Activated B cell treated with CpG ODN at 0.5 μM for 24 hours (primary cell): ENCODE results near the gene HID1. TPM values are rescaled to one million over a fixed set of nuclear protein-coding genes. Genes with fewer than 3 reads are reported as not detected.

Source experiments
- ATAC-seq: fragments of 200-7000 bp; cut with Tn5 transposase; one replicate; pipeline ENCODE4 v1.10.0; 2021; ENCODE audit warnings: low read depth, mild to moderate bottlenecking, moderate library complexity
- CTCF ChIA-PET: fragments of 350-600 bp; sonication (Branson Sonifier 250); formaldehyde crosslinking; loops from one replicate; lab custom pipeline; 2021; ENCODE audit warnings: antibody characterized with exemption; lab: Charles Lee
- POLR2A ChIA-PET: fragments of 350-600 bp; sonication (Branson Sonifier 250); formaldehyde crosslinking; loops from one replicate; lab custom pipeline; 2021; ENCODE audit warnings: antibody characterized with exemption; lab: Charles Lee
- DNase-seq: peaks from one replicate; pipeline ENCODE4 v3.0.0; 2022
- H3K27ac Mint-ChIP-seq: one replicate; pipeline ENCODE4 v1.8.0; 2020; ENCODE audit warnings: mixed read lengths
- H3K27me3 Mint-ChIP-seq: one replicate; pipeline ENCODE4 v1.8.0; 2021; ENCODE audit warnings: mixed read lengths
- H3K36me3 Mint-ChIP-seq: one replicate; pipeline ENCODE4 v1.8.0; 2021; ENCODE audit warnings: low read depth, mixed read lengths
- H3K4me1 Mint-ChIP-seq: one replicate; pipeline ENCODE4 v1.8.0; 2021; ENCODE audit warnings: mixed read lengths
- H3K4me3 Mint-ChIP-seq: one replicate; pipeline ENCODE4 v1.8.0; 2020; ENCODE audit warnings: mild to moderate bottlenecking, mixed read lengths
- H3K9me3 Mint-ChIP-seq: one replicate; pipeline ENCODE4 v1.8.0; 2020; ENCODE audit warnings: mixed read lengths
- CTCF ChIP-seq: fragments of 200-600 bp; IDR thresholded peaks from one replicate; pipeline ENCODE4 v1.8.0; 2022; ENCODE audit warnings: antibody characterized with exemption, mild to moderate bottlenecking
- intact Hi-C: fragments of 100-400 bp; cut with micrococcal nuclease; formaldehyde crosslinking; loops from one replicate; pipeline ENCODE4 v1.15.1; 2024
- total RNA-seq: library from RNA; stranded (reverse); gene quantifications from 2 replicates; pipeline ENCODE4 v1.2.3, GENCODE V29; 2022

HID1 gene
- total RNA-seq, 1 donor from 2014 or later: 2.1 TPM

DNA sequence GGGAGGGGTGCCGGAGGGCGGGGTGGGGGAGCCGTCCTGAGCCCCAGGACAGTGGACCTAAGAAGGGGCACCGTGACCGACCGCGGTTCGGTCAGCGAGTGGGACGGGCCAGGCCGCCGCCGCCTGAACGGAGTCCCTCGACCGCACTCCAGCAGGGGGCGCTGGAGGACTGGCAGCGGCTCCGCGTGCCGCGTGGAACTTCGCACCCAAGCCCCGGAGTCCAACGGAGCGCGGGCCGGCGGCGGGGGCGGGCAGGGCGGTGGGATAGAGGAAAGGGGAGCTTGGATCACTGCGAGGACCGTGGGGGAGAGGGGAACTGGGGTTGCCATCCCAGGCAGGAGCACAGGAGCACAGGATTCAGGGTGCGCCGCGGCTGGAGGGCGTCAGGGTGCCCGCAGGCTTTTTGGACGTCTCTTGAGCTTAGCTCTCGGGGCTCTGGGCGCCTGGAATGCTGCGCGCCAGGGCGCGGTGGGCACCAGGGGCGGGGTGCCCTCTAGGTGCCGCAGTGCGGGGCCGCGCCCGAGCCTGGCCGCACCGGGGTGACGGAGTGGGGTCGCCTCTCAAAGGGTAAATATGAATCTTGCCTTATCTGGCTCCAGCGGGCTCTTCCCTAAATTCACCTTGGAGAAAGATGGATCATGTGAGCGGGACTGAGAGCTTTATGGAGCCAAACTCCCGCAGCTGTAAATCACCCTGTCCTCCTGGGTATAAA, 48.9 kb downstream of the HID1 start:
- CTCF ChIA-PET: interaction anchor here (1.1 to 1.7 kb wide), 2 partner anchors 34 to 37 kb away, joined by 4 to 5 read pairs; no protein-coding TSS in a partner anchor
- TF ChIP-seq CTCF: no peak
- no peaks in the 10 kb centered on the region for H3K9me3 Mint-ChIP-seq
- peak overlapping the region; percentile 63 for H3K4me3 Mint-ChIP-seq
- peaks cover 21% of the 10 kb centered on the region for H3K4me1 Mint-ChIP-seq
- peaks cover 57% of the 10 kb centered on the region for H3K27me3 Mint-ChIP-seq
- peak; percentile 67 for ATAC-seq
- no peaks in the 10 kb centered on the region for H3K36me3 Mint-ChIP-seq
- POLR2A ChIA-PET: interaction anchor here (1.2 kb wide), 1 partner anchor 23 kb away, joined by 3 read pairs; no protein-coding TSS in a partner anchor
- H3K27ac Mint-ChIP-seq: no peak overlapping the region
- DNase-seq: peak; percentile 68
- intact Hi-C loops: loop anchor here (1.0 to 5.0 kb wide), 2 partner anchors 35 to 284 kb away; partner anchors contain the start of gene NUP85

DNA sequence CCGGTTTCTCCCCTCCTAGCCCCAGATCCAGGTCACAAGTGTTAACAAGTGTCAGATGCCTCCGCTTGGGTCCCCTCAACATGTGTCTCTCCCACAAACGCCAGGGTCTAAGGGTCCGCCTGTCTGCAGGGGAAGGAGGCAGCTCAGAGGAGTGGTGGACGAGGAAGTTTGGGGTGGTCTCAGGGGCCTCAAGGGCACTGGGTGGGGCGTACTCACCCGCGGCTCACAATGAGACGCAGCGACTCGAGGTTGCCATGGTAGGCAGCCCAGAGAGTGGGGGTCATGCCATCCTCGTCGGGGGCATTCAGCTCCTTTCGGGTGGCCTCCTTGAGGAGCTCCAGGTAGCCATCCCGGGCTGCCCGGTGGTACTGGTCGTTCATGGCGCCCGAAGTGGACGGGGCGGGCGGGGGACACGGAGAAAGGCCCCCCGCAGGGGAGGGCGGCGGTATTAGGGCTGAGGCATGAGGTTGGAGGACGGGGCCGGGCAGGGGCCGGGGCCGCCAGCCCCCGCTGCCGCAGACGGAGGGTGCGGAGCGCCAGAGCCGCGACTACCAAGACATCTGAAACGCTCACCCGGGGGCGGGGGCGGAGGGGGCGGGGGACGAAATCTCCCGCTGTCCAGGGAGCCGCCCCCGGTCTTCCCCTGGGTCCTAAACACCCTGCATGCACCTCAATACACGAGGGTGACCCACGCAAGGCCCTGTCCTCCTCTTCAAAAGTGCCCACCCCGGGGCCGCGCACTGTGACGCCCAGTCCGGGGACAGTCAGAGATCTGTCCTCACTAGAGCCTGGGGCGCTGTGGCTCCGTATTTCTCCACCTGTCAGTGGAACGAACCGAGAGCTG, 49.6 kb downstream of the HID1 start, which contains the start of gene USH1G:
Gene USH1G, minus strand, starts transcription at position 562 of the 844 bp plus-strand sequence. Its CDS starts 182 bp downstream, at position 380.
- Mint-ChIP-seq H3K27ac (no peak within 1 kb of the TSS), H3K4me1 (peaks cover 21% of the 10 kb centered on the region), H3K4me3 (peak within 1 kb of the TSS; percentile 63), H3K9me3 (no peaks in the 10 kb centered on the region), H3K27me3 (peaks cover 53% of the 10 kb centered on the region), H3K36me3 (no peaks in the 10 kb centered on the region)
- TF ChIP-seq CTCF: no peak
- ATAC-seq (peak; percentile 32), DNase-seq (peak; percentile 28)
- intact Hi-C loops: loop anchor here (1.0 to 5.0 kb wide), 2 partner anchors 35 to 284 kb away; partner anchors contain the start of gene NUP85
- POLR2A ChIA-PET: no interaction called here
- CTCF ChIA-PET: interaction anchor here (1.1 to 1.7 kb wide), 2 partner anchors 35 to 38 kb away, joined by 4 to 5 read pairs; no protein-coding TSS in a partner anchor

DNA sequence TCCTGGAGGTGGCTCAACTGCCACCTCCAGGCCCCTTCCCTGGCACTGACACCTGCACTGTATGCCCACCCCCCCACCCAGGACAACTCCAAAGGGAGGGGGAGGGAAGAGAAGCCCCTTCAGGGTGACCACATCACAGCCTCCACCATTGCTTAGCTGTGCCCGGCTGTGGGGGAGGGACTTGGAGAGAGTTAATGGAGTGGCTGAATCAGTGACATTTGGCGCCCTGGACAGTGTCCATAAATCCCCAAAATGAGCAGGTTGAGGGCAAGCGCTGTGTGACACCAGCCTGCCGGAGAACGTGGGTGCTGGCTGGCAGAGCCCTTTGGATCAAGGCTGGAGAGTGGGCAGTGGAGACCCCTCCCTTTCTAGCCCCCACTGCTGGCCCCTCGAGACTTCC, 50.4 kb downstream of the HID1 start:
- no peak overlapping the region for H3K27ac Mint-ChIP-seq
- DNase-seq (no peak), ATAC-seq (no peak)
- peaks cover 49% of the 10 kb centered on the region for H3K27me3 Mint-ChIP-seq
- ChIA-PET CTCF (no interaction called here), POLR2A (no interaction called here)
- H3K4me3 Mint-ChIP-seq: no peak overlapping the region
- TF ChIP-seq CTCF: no peak
- intact Hi-C loops: loop anchor here (5.0 kb wide), 1 partner anchor 285 kb away; the partner anchor contains the start of gene NUP85
- no peaks in the 10 kb centered on the region for H3K9me3 Mint-ChIP-seq
- peaks cover 21% of the 10 kb centered on the region for H3K4me1 Mint-ChIP-seq
- H3K36me3 Mint-ChIP-seq: no peaks in the 10 kb centered on the region

- peaks cover 21% of the 10 kb centered on the region for H3K4me1 Mint-ChIP-seq
- no peaks in the 10 kb centered on the region for H3K9me3 Mint-ChIP-seq
- no peak for TF ChIP-seq CTCF
- intact Hi-C loops: loop anchor here (5.0 kb wide), 1 partner anchor 286 kb away; the partner anchor contains the start of gene NUP85
- no peak overlapping the region for H3K4me3 Mint-ChIP-seq
- no peak overlapping the region for H3K27ac Mint-ChIP-seq
- H3K36me3 Mint-ChIP-seq: no peaks in the 10 kb centered on the region
- ChIA-PET POLR2A (no interaction called here), CTCF (no interaction called here)
- no peak for DNase-seq
- H3K27me3 Mint-ChIP-seq: peaks cover 52% of the 10 kb centered on the region
- no peak for ATAC-seq
These were observed 50.8 kb downstream of the HID1 start for GRCh38 chr17:74921769-74922168.
